Activated gamma-delta T cell (primary cell): ENCODE measurements around the gene DNASE1.
A peak's percentile ranks its signal among the peaks of the same experiment; 100 is the strongest.
"Not testable (repeated sequence)": the region's sequence is repeated elsewhere in the genome, so short reads cannot be mapped to it uniquely, and the experiment has no call there.

ENCODE experiments used
- DNase-seq: peaks from one replicate; lab custom pipeline; 2025; lab: John Stamatoyannopoulos, UW
- total RNA-seq, 2 donors: gene quantifications; one replicate each; lab custom pipeline; 2026; lab: John Stamatoyannopoulos, UW

Gene DNASE1
- 94.2 to 99.0 reads per million in 2 donors for total RNA-seq

- no peak for DNase-seq
Observed at GRCh38 chr16:3654249-3654991, at the start of gene DNASE1. TSS of gene DNASE1 (plus strand) at chr16:3654691. CDS start at chr16:3655374, 683 bp downstream.

GRCh38 chr16:3606441-3606840 lies 48.0 kb upstream of the DNASE1 start:
- DNase-seq: no peak

GRCh38 chr16:3607161-3607560 lies 47.3 kb upstream of the DNASE1 start:
- no peak for DNase-seq

- no peak for DNase-seq
Observed at GRCh38 chr16:3607634-3608033, 46.9 kb upstream of the DNASE1 start.

- DNase-seq: no peak
Observed at GRCh38 chr16:3608069-3608468, 46.4 kb upstream of the DNASE1 start.

- DNase-seq: not testable (repeated sequence)
Observed at GRCh38 chr16:3608976-3609375, 45.5 kb upstream of the DNASE1 start.

GRCh38 chr16:3609895-3610697 lies 44.4 kb upstream of the DNASE1 start:
- no peak for DNase-seq

- DNase-seq: no peak
Observed at GRCh38 chr16:3610698-3611145, 43.8 kb upstream of the DNASE1 start.

- peak; percentile 90 for DNase-seq
Observed at GRCh38 chr16:3611146-3611975, 43.1 kb upstream of the DNASE1 start, which contains the start of gene SLX4. TSS of gene SLX4 (minus strand) at chr16:3611606. CDS start at chr16:3608964, 2,642 bp downstream.

GRCh38 chr16:3612510-3613466 lies 41.7 kb upstream of the DNASE1 start:
- no peak for DNase-seq

- no peak for DNase-seq
Observed at GRCh38 chr16:3618769-3619141, 35.7 kb upstream of the DNASE1 start.

- no peak for DNase-seq
Observed at GRCh38 chr16:3623642-3624041, 30.8 kb upstream of the DNASE1 start.

- DNase-seq: no peak
Observed at GRCh38 chr16:3625331-3625730, 29.2 kb upstream of the DNASE1 start.

- no peak for DNase-seq
Observed at GRCh38 chr16:3625911-3626732, 28.4 kb upstream of the DNASE1 start.

- DNase-seq: no peak
Observed at GRCh38 chr16:3637371-3637923, 17.0 kb upstream of the DNASE1 start.

- DNase-seq: no peak
Observed at GRCh38 chr16:3638916-3639644, 15.4 kb upstream of the DNASE1 start.

- no peak for DNase-seq
Observed at GRCh38 chr16:3640207-3640606, 14.3 kb upstream of the DNASE1 start.

- DNase-seq: no peak
Observed at GRCh38 chr16:3640632-3641501, 13.6 kb upstream of the DNASE1 start.
